T-helper 17 cell (primary cell): ENCODE data around the gene PERCC1. TPM values are rescaled to one million over a fixed set of nuclear protein-coding genes. Genes with fewer than 3 reads are reported as not detected.

ENCODE experiments used
- ATAC-seq: fragments of 150-1000 bp; cut with Tn5 transposase; 2 replicates; pipeline ENCODE4 v1.10.0; 2021; ENCODE audit warnings: mild to moderate bottlenecking, moderate library complexity
- DNase-seq, 3 donors: peaks; one replicate each; pipeline versions ENCODE4 v3.0.0 to v3.0.0-alpha.2; 2020 to 2021
- H3K9me3 ChIP-seq: one replicate; pipeline ENCODE4 v1.7.0; 2013; ENCODE audit warnings: low read length, mild to moderate bottlenecking; ENCODE audit not compliant: control insufficient read depth, poor library complexity, severe bottlenecking
- H3K27ac Mint-ChIP-seq: one replicate; pipeline ENCODE4 v1.8.0; 2022; ENCODE audit warnings: mild to moderate bottlenecking, moderate library complexity, mixed read lengths
- H3K27me3 Mint-ChIP-seq: one replicate; pipeline ENCODE4 v1.8.0; 2022; ENCODE audit warnings: mixed read lengths
- H3K36me3 Mint-ChIP-seq: one replicate; pipeline ENCODE4 v1.8.0; 2022; ENCODE audit warnings: low read depth, mixed read lengths
- H3K4me1 Mint-ChIP-seq: one replicate; pipeline ENCODE4 v1.8.0; 2022; ENCODE audit warnings: mild to moderate bottlenecking, mixed read lengths
- H3K4me3 Mint-ChIP-seq: one replicate; pipeline ENCODE4 v1.8.0; 2022; ENCODE audit warnings: mild to moderate bottlenecking, moderate library complexity, mixed read lengths
- total RNA-seq, 4 donors: library from RNA in 2 of 4; stranded (reverse) in 2 of 4; gene quantifications; one replicate each; pipeline ENCODE4 v1.2.3 and lab custom pipeline; 2022 to 2026

The PERCC1 gene
- total RNA-seq, 2 donors from 2014 or later, result not detected

- Mint-ChIP-seq H3K36me3 (peaks cover 2% of the 10 kb centered on the region), H3K4me1 (peaks cover 2% of the 10 kb centered on the region), H3K27me3 (no peaks in the 10 kb centered on the region), H3K4me3 (no peak overlapping the region), H3K27ac (no peak overlapping the region)
- H3K9me3 ChIP-seq, result no peaks in the 10 kb centered on the region
- no peak for DNase-seq
- ATAC-seq, result no peak
These were observed 32.5 kb upstream of the PERCC1 start for GRCh38 chr16:1398351-1398750.

GRCh38 chr16:1398826-1399581 lies 31.9 kb upstream of the PERCC1 start:
- Mint-ChIP-seq H3K4me1 (peaks cover 2% of the 10 kb centered on the region), H3K4me3 (no peak overlapping the region), H3K36me3 (peaks cover 2% of the 10 kb centered on the region), H3K27ac (no peak overlapping the region), H3K27me3 (no peaks in the 10 kb centered on the region)
- no peaks in the 10 kb centered on the region for H3K9me3 ChIP-seq
- ATAC-seq (no peak), DNase-seq (no peak)

- ATAC-seq (no peak), DNase-seq (no peak)
- H3K9me3 ChIP-seq, result no peaks in the 10 kb centered on the region
- H3K4me1 Mint-ChIP-seq, result peaks cover 8% of the 10 kb centered on the region
- no peaks in the 10 kb centered on the region for H3K27me3 Mint-ChIP-seq
- peaks cover 2% of the 10 kb centered on the region for H3K36me3 Mint-ChIP-seq
- no peak overlapping the region for H3K27ac Mint-ChIP-seq
- H3K4me3 Mint-ChIP-seq, result no peak overlapping the region
These were observed 29.7 kb upstream of the PERCC1 start for GRCh38 chr16:1401061-1401757.

GRCh38 chr16:1401758-1402154 lies 29.1 kb upstream of the PERCC1 start:
- no peak for DNase-seq
- ATAC-seq, result no peak
- Mint-ChIP-seq H3K36me3 (peaks cover 2% of the 10 kb centered on the region), H3K27me3 (no peaks in the 10 kb centered on the region), H3K4me1 (peaks cover 8% of the 10 kb centered on the region), H3K4me3 (no peak overlapping the region), H3K27ac (no peak overlapping the region)
- H3K9me3 ChIP-seq, result no peaks in the 10 kb centered on the region

- ATAC-seq, result no peak
- Mint-ChIP-seq H3K4me3 (no peak overlapping the region), H3K36me3 (peaks cover 2% of the 10 kb centered on the region)
These were observed 27.8 kb upstream of the PERCC1 start for GRCh38 chr16:1403036-1403435.

GRCh38 chr16:1403733-1404132 lies 27.1 kb upstream of the PERCC1 start:
- Mint-ChIP-seq H3K4me1 (peaks cover 14% of the 10 kb centered on the region), H3K36me3 (peaks cover 2% of the 10 kb centered on the region), H3K4me3 (no peak overlapping the region), H3K27me3 (no peaks in the 10 kb centered on the region), H3K27ac (no peak overlapping the region)
- H3K9me3 ChIP-seq, result no peaks in the 10 kb centered on the region
- ATAC-seq, result no peak
- DNase-seq, result no peak

More at GRCh38 chr16:1403036-1403435, 27.8 kb upstream of the PERCC1 start:
- no peak overlapping the region for H3K27ac Mint-ChIP-seq
- H3K4me1 Mint-ChIP-seq, result peaks cover 10% of the 10 kb centered on the region
- H3K27me3 Mint-ChIP-seq, result no peaks in the 10 kb centered on the region
- no peaks in the 10 kb centered on the region for H3K9me3 ChIP-seq
- no peak for DNase-seq

- no peak overlapping the region for H3K27ac Mint-ChIP-seq
These were observed 23.1 kb upstream of the PERCC1 start for GRCh38 chr16:1407753-1408152.

GRCh38 chr16:1408171-1408837 lies 22.6 kb upstream of the PERCC1 start:
- H3K9me3 ChIP-seq, result no peaks in the 10 kb centered on the region
- Mint-ChIP-seq H3K27ac (no peak overlapping the region), H3K36me3 (no peaks in the 10 kb centered on the region), H3K27me3 (no peaks in the 10 kb centered on the region), H3K4me3 (peak overlapping the region; percentile 87), H3K4me1 (peaks cover 19% of the 10 kb centered on the region)
- DNase-seq (peak; percentile 95 to 96 (median 96)), ATAC-seq (peak; percentile 96)

More at GRCh38 chr16:1407753-1408152, 23.1 kb upstream of the PERCC1 start:
- no peak for DNase-seq
- Mint-ChIP-seq H3K36me3 (no peaks in the 10 kb centered on the region), H3K27me3 (no peaks in the 10 kb centered on the region), H3K4me1 (peaks cover 19% of the 10 kb centered on the region), H3K4me3 (peak overlapping the region; percentile 87)
- H3K9me3 ChIP-seq, result no peaks in the 10 kb centered on the region
- no peak for ATAC-seq

GRCh38 chr16:1412847-1413246 lies 18.0 kb upstream of the PERCC1 start:
- H3K4me1 Mint-ChIP-seq, result peaks cover 14% of the 10 kb centered on the region
- no peak for ATAC-seq
- no peaks in the 10 kb centered on the region for H3K36me3 Mint-ChIP-seq

GRCh38 chr16:1413684-1414531 lies 17.0 kb upstream of the PERCC1 start:
- H3K27ac Mint-ChIP-seq, result peak overlapping the region; percentile 75
- peak; percentile 57 for ATAC-seq

More at GRCh38 chr16:1412847-1413246, 18.0 kb upstream of the PERCC1 start:
- Mint-ChIP-seq H3K27ac (peak overlapping the region; percentile 75), H3K4me3 (no peak overlapping the region), H3K27me3 (no peaks in the 10 kb centered on the region)
- H3K9me3 ChIP-seq, result no peaks in the 10 kb centered on the region
- DNase-seq, result no peak

GRCh38 chr16:1414532-1415260 lies 16.2 kb upstream of the PERCC1 start, which contains the start of gene UNKL:
Gene UNKL (minus strand): TSS chr16:1414704. CDS start chr16:1414691, 13 bp downstream.
- Mint-ChIP-seq H3K27ac (peak within 1 kb of the TSS; percentile 75), H3K36me3 (no peaks in the 10 kb centered on the region), H3K27me3 (no peaks in the 10 kb centered on the region), H3K4me3 (peak within 1 kb of the TSS; percentile 89), H3K4me1 (peaks cover 6% of the 10 kb centered on the region)
- H3K9me3 ChIP-seq, result no peaks in the 10 kb centered on the region
- ATAC-seq (peak; percentile 75), DNase-seq (peak; percentile 76 to 88 (median 81))

More at GRCh38 chr16:1413684-1414531, 17.0 kb upstream of the PERCC1 start:
- H3K4me3 Mint-ChIP-seq, result peak overlapping the region; percentile 89
- DNase-seq, result peak; percentile 49 to 65 (median 52)
- no peaks in the 10 kb centered on the region for H3K36me3 Mint-ChIP-seq
- H3K9me3 ChIP-seq, result no peaks in the 10 kb centered on the region
- peaks cover 10% of the 10 kb centered on the region for H3K4me1 Mint-ChIP-seq
- no peaks in the 10 kb centered on the region for H3K27me3 Mint-ChIP-seq

GRCh38 chr16:1416521-1416941 lies 14.3 kb upstream of the PERCC1 start:
- ATAC-seq, result no peak
- no peaks in the 10 kb centered on the region for H3K36me3 Mint-ChIP-seq

More at GRCh38 chr16:1416521-1416941, 14.3 kb upstream of the PERCC1 start:
- peaks cover 11% of the 10 kb centered on the region for H3K4me1 Mint-ChIP-seq
- H3K27ac Mint-ChIP-seq, result no peak overlapping the region
- H3K4me3 Mint-ChIP-seq, result no peak overlapping the region
- H3K9me3 ChIP-seq, result no peaks in the 10 kb centered on the region
- DNase-seq, result no peak
- H3K27me3 Mint-ChIP-seq, result no peaks in the 10 kb centered on the region
